ENCODE measurements around the gene HGF. TPM values are rescaled to one million over a fixed set of nuclear protein-coding genes. Genes with fewer than 3 reads are reported as not detected.
"Not testable (repeated sequence)": the region's sequence is repeated elsewhere in the genome, so short reads cannot be mapped to it uniquely, and the experiment has no call there.

Gene HGF
- polyA plus RNA-seq, 4 donors = 1.9 to 2.8 (median 2.4) TPM

DNA sequence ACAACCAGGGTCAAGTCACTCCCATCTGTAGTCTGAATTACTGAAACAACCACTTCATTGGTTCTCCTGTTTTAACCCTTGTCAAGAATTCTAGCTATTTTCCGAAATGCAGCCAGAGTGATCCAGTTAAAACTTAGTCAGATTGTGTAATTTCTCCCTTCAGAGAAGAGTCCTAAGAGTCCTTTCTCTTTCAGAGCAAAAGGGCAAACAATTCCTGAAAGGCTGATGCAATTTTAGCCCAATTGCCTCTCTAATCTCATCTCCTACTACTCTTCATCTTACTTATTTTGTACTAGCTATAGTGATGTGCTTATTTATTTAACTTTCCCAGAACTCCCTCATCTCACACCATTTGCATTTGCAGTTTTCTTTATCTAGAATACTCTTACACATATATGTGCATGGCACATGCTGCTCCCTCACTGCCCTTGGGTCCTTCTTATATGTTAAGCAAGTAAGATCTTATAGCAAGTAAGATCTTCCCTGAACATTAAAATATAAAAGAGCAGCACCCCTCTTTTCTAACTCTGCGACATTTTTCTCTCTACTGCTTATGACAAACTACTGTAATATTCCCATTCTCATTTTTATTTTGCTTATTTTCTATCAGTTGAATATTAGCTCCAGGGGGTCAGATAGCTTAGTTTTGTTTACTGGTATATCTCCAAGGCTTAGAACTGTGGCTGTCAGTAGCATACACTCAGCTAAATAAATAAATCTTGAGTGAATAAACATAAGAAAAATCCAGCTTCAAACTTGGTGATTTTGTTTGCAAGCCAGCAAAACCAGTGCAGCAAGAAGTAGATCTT lies 44.6 kb downstream of the HGF start:
- no peak for DNase-seq (ENCODE audit: low read depth in 4 of 4, low spot score in 2 of 4)

DNA sequence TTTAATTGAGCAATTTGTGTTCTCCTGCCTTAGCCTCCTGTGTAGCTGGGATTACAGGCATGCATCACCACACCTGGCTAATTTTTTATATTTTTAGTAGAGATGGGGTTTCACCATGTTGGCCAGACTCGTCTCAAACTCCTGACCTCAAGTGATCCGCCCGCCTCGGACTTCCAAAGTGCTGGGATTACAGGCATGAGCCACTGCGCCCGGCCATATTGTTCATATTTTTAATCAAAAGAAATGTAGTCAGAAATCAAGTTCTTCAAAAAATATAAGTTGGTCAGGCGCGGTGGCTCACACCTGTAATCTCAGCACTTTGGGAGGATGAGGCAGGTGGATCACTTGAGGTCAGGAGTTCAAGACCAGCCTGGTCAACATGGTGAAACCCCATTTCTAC lies 47.6 kb downstream of the HGF start:
- not testable (repeated sequence) for DNase-seq (ENCODE audit: low read depth in 4 of 4, low spot score in 2 of 4)

DNA sequence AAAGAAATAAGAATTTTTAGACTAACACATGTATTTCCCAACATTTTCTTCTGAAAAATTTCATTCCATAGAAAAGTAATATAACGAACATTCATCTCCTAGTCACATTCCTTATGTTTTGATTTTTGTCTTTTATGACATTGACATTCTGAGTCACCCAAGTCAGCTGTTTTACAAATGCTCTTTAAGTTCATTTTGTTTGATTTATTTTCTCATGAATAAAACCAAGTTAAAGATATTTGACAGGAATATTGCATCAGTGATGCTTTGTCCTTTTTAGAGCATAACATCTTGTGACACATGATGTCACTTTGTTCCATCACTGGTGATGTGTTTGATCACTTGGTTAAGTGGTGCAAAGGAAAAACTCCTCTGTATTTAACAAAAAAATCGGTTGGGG lies 48.4 kb downstream of the HGF start:
- DNase-seq (ENCODE audit: low read depth in 4 of 4, low spot score in 2 of 4) = no peak

DNA sequence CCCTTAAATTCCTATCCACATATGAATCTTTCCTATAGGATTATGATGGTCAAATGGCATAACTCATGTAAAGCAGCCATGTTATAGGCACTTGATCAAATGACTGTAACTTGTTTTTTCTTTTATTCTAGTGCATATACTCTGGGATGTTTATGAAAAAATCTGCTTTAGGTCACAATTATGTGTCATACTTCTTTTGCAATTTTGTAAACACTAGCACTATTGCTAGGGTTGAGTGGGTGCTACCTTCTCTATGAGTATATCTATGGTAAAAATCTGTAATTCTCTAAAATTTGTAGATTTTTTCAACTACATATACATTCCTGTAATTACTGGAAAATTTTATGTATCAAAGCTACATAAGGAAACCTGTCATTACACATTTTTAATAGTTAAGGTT lies 50.0 kb downstream of the HGF start:
- no peak for DNase-seq (ENCODE audit: low read depth in 4 of 4, low spot score in 2 of 4)

- no peak for DNase-seq (ENCODE audit: low read depth in 4 of 4, low spot score in 2 of 4)
Measured at GRCh38 chr7:81715984-81716588, 53.8 kb downstream of the HGF start.

- no peak for DNase-seq (ENCODE audit: low read depth in 4 of 4, low spot score in 2 of 4)
Measured at GRCh38 chr7:81714306-81714705, 55.5 kb downstream of the HGF start.

- DNase-seq (ENCODE audit: low read depth in 4 of 4, low spot score in 2 of 4) = no peak
Measured at GRCh38 chr7:81710751-81711150, 59.1 kb downstream of the HGF start.

GRCh38 chr7:81709836-81710235 lies 60.0 kb downstream of the HGF start:
- DNase-seq (ENCODE audit: low read depth in 4 of 4, low spot score in 2 of 4) = no peak

- no peak for DNase-seq (ENCODE audit: low read depth in 4 of 4, low spot score in 2 of 4)
Measured at GRCh38 chr7:81707966-81708365, 61.9 kb downstream of the HGF start.

GRCh38 chr7:81707196-81707595 lies 62.7 kb downstream of the HGF start:
- no peak for DNase-seq (ENCODE audit: low read depth in 4 of 4, low spot score in 2 of 4)

DNA sequence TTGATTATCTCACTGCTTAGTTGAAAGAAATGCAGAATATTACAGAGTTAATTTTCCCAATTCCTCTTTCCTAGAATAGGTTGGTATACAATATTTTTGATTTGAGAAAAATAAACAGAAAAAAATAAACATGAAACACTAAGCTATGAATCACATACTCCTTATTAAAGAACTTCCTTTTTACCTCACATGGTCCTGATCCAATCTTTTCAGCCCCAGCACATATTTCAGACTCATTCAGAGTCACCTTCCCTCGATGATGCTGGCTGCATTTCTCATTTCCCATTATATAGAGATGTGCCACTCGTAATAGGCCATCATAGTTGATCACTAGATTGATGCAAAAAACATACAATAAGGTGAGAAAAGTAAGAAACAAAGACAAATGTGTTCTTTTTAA lies 64.6 kb downstream of the HGF start:
- no peak for DNase-seq (ENCODE audit: low read depth in 4 of 4, low spot score in 2 of 4)

GRCh38 chr7:81704595-81704994 lies 65.3 kb downstream of the HGF start:
- no peak for DNase-seq (ENCODE audit: low read depth in 4 of 4, low spot score in 2 of 4)

- DNase-seq (ENCODE audit: low read depth in 4 of 4, low spot score in 2 of 4) = no peak
Measured at GRCh38 chr7:81698965-81699364, 70.9 kb downstream of the HGF start.

GRCh38 chr7:81694711-81695110 lies 75.1 kb downstream of the HGF start:
- DNase-seq (ENCODE audit: low read depth in 4 of 4, low spot score in 2 of 4) = no peak

DNA sequence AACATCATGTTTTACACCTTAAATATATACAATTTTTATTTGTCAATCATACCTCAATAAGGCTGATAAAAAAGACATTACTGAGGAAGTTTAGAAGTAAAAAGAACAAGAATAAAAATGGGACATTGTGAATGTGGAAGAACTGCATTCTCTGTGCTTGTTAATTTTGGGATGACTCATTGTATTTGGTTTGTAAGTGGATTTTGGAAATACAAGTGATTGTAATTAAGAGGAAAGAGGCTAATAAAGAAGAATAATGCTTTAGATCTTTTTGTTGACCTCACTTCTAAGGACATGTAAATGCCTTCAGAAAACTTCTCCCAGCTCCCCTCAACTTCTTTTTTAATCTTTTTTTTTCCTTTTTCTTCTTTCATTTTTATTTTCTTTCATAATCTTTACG lies 76.0 kb downstream of the HGF start:
- DNase-seq (ENCODE audit: low read depth in 4 of 4, low spot score in 2 of 4) = no peak

DNA sequence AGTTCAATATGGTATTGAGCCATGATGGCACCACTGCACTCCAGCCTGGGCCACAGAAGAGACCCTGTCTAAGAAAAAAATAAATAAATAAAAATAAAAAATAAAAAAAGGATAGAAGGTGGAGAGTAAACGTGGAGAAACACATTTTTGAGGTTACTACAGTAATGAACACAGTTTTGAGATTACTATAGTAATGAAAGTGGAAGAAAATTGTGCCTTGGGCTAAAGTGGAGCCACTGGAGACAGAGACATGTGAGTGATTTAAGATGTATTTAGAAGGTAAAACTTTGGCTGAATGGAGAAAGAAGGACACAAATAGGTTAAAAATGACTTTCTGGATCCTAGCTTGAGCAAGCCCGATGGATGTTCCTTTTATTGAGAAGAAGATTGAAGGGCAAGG lies 76.8 kb downstream of the HGF start:
- DNase-seq (ENCODE audit: low read depth in 4 of 4, low spot score in 2 of 4) = no peak

- DNase-seq (ENCODE audit: low read depth in 4 of 4, low spot score in 2 of 4) = no peak
Measured at GRCh38 chr7:81692146-81692905, 77.5 kb downstream of the HGF start.

DNA sequence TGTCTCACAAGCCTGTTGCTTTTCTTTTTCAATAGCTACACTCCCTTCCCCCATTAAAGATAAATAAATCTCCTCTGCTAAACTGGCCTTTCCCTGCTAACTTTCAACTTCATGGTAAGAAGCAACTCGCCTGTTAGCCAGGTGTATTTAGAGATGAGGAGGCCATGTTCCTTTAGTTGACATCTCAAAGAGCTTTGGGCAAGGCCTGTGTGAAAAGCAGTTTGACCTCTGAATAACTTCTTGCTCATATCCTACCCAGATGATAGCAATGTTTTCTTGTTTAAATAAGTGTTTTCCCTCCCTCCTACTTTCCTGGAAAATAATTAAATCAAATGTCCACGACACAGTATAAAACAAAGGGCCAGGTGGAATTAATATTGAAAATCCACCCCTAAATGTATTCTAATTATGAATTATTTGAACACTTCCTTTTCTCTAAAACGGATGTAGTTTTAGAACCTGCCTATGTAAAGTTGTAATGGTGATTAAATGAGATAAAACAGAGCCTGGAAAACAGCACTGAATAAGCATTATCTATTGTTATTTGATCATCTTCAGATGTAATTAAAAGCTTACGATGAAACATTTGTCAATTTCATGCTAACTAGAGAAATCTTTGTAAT lies 78.5 kb downstream of the HGF start:
- no peak for DNase-seq (ENCODE audit: low read depth in 4 of 4, low spot score in 2 of 4)

DNA sequence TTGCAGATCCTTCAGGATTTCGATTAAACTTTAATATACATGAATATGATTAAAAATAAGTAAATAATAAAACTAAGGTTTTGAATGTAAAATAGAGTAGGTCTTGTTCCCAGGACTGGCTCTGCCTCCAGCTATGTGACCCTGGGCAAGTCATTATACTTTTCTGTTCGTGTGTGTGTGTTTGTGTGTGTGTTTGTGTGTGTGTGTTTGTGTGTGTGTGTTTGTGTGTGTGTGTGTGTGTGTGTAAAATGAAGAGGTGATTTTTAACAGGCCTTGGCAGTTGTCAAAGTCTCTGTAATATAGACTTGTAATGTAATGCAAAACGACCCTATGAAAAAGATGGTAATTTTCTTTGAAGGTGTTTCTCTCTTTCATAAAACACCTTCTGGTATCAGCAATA lies 79.2 kb downstream of the HGF start:
- DNase-seq (ENCODE audit: low read depth in 4 of 4, low spot score in 2 of 4) = no peak

- no peak for DNase-seq (ENCODE audit: low read depth in 4 of 4, low spot score in 2 of 4)
Measured at GRCh38 chr7:81690251-81690650, 79.6 kb downstream of the HGF start.

Measured in left renal cortex interstitium (tissue), 4 donors.